PC-3 (cell line): ENCODE measurements around the gene PDIK1L. TPM values are rescaled to one million over a fixed set of nuclear protein-coding genes. Genes with fewer than 3 reads are reported as not detected.

Source experiments
- ATAC-seq: fragments of 200-7000 bp; cut with Tn5 transposase; 2 replicates; pipeline ENCODE4 v1.9.1; 2020; ENCODE audit warnings: mild to moderate bottlenecking, moderate library complexity
- BruUV-seq: library from RNA; stranded (reverse); fragments of 400-500 nt; replicated peaks from 2 replicates; lab custom pipeline; 2021; lab: Mats Ljungman, UMichigan
- CTCF ChIA-PET: fragments of 300-600 bp; sonication (Branson Sonifier 250); formaldehyde crosslinking; loops from one replicate; lab custom pipeline; 2022; ENCODE audit warnings: antibody characterized with exemption; lab: Charles Lee
- POLR2A ChIA-PET: fragments of 300-600 bp; sonication (Branson Sonifier 250); formaldehyde crosslinking; loops from one replicate; lab custom pipeline; 2022; ENCODE audit warnings: antibody characterized with exemption; ENCODE audit not compliant: unreplicated experiment; lab: Charles Lee
- DNase-seq: peaks from one replicate; pipeline ENCODE4 v3.0.0-alpha.2; 2015
- H2AFZ ChIP-seq: fragments of 300-600 bp; sonication (generic); 2 replicates; pipeline ENCODE4 v1.6.0; 2016; ENCODE audit warnings: antibody characterized with exemption, low read length
- H3F3A ChIP-seq: fragments of 300-600 bp; sonication (generic); one replicate; pipeline ENCODE4 v1.6.0; 2017; ENCODE audit warnings: antibody characterized with exemption, low read length, control low read depth, mild to moderate bottlenecking; ENCODE audit not compliant: unreplicated experiment
- H3K27ac ChIP-seq: fragments of 300-600 bp; sonication (generic); 2 replicates; pipeline ENCODE4 v1.5.1; 2016; ENCODE audit warnings: mild to moderate bottlenecking, low read length
- H3K27me3 ChIP-seq: fragments of 300-600 bp; sonication (generic); 2 replicates; pipeline ENCODE4 v1.6.1; 2016; ENCODE audit warnings: low read length, mixed read lengths
- H3K36me3 ChIP-seq: fragments of 300-600 bp; sonication (generic); 2 replicates; pipeline ENCODE4 v1.6.1; 2016; ENCODE audit warnings: low read depth, mixed run types, low read length, mixed read lengths
- H3K4me1 ChIP-seq: fragments of 300-600 bp; sonication (generic); 2 replicates; pipeline ENCODE4 v1.5.1; 2016; ENCODE audit warnings: low read length; ENCODE audit not compliant: insufficient read depth
- H3K4me2 ChIP-seq: fragments of 300-600 bp; sonication (generic); 2 replicates; pipeline ENCODE4 v1.6.0; 2016; ENCODE audit warnings: low read length
- H3K4me3 ChIP-seq: fragments of 300-600 bp; sonication (generic); 2 replicates; pipeline ENCODE4 v1.5.1; 2016; ENCODE audit warnings: mild to moderate bottlenecking, low read length, mixed read lengths
- H3K79me2 ChIP-seq: fragments of 300-600 bp; sonication (generic); 2 replicates; pipeline ENCODE4 v1.6.1; 2017; ENCODE audit warnings: low read length, mixed read lengths
- H3K9ac ChIP-seq: fragments of 300-600 bp; sonication (generic); 2 replicates; pipeline ENCODE4 v1.6.0; 2016; ENCODE audit warnings: mild to moderate bottlenecking, low read length
- H3K9me2 ChIP-seq: fragments of 300-600 bp; sonication (generic); replicated peaks from 2 replicates; pipeline ENCODE4 v1.6.1; 2016; ENCODE audit warnings: mixed run types, low read length, mixed read lengths
- H3K9me3 ChIP-seq: fragments of 300-600 bp; sonication (generic); 2 replicates; pipeline ENCODE4 v1.6.1; 2016; ENCODE audit warnings: low read length, mixed read lengths
- H4K20me1 ChIP-seq: fragments of 300-600 bp; sonication (generic); 2 replicates; pipeline ENCODE4 v1.6.1; 2016; ENCODE audit warnings: low read length, mixed read lengths
- CTCF ChIP-seq: fragments of 300-600 bp; sonication (generic); conservative IDR thresholded peaks from 2 replicates; pipeline ENCODE4 v1.5.1; 2017; ENCODE audit warnings: antibody characterized with exemption, low read depth, mild to moderate bottlenecking, low read length
- EZH2 ChIP-seq: fragments of 300-600 bp; sonication (generic); IDR thresholded peaks from one replicate; pipeline ENCODE4 v1.6.1; 2017; ENCODE audit warnings: antibody characterized with exemption, mild to moderate bottlenecking, low read length; ENCODE audit not compliant: unreplicated experiment
- EZH2phosphoT487 ChIP-seq: fragments of 300-600 bp; sonication (generic); IDR thresholded peaks from 2 replicates; pipeline ENCODE4 v1.6.1; 2018; ENCODE audit warnings: mild to moderate bottlenecking, antibody characterized with exemption, low read length, borderline replicate concordance
- intact Hi-C: fragments of 100-400 bp; cut with micrococcal nuclease; formaldehyde crosslinking; loops from 2 replicates; pipeline ENCODE4 v1.9.0; 2023
- total RNA-seq: library from RNA; depleted of rRNA; stranded (reverse); fragments of >200 nt; gene quantifications from 2 replicates; pipeline ENCODE4 v1.2.3, GENCODE V29; 2014

The PDIK1L gene
- total RNA-seq, 1 experiment from 2014 or later = 5.2 TPM

GRCh38 chr1:26094076-26094669 lies 17.5 kb upstream of the PDIK1L start:
- DNase-seq (no peak), ATAC-seq (no peak)
- Histone ChIP-seq H3K4me3 (no peak overlapping the region), H4K20me1 (no peaks in the 10 kb centered on the region), H3K4me1 (peaks cover 29% of the 10 kb centered on the region), H3K36me3 (no peaks in the 10 kb centered on the region), H3K4me2 (no peak overlapping the region), H3K9ac (no peak overlapping the region), H3K9me2 (no peaks in the 10 kb centered on the region), H3K27ac (no peak overlapping the region), H3K79me2 (no peaks in the 10 kb centered on the region), H3K27me3 (no peaks in the 10 kb centered on the region), H2AFZ (no peak overlapping the region; the same call in 1 of the 2 replicates), H3K9me3 (no peaks in the 10 kb centered on the region), H3F3A (no peaks in the 10 kb centered on the region)
- POLR2A ChIA-PET = no interaction called here
- intact Hi-C loops = loop anchor here (10.0 kb wide), 1 partner anchor 199 kb away; no protein-coding TSS in a partner anchor
- BruUV-seq = no TSS peak
- TF ChIP-seq EZH2phosphoT487 (no peak), EZH2 (no peak), CTCF (no peak)
- CTCF ChIA-PET = no interaction called here

GRCh38 chr1:26094677-26095383 lies 16.8 kb upstream of the PDIK1L start:
- H3K4me3 ChIP-seq = no peak overlapping the region

More at GRCh38 chr1:26094677-26095383, 16.8 kb upstream of the PDIK1L start:
- BruUV-seq = no TSS peak
- CTCF ChIA-PET = interaction anchor here (0.5 kb wide), 1 partner anchor 165 kb away, joined by 6 read pairs; no protein-coding TSS in a partner anchor
- no peak overlapping the region for H3K9ac ChIP-seq
- H3K27me3 ChIP-seq = no peaks in the 10 kb centered on the region
- peak overlapping the region; percentile 29; the same call in 1 of the 2 replicates for H2AFZ ChIP-seq
- H4K20me1 ChIP-seq = no peaks in the 10 kb centered on the region
- H3K9me2 ChIP-seq = no peaks in the 10 kb centered on the region
- TF ChIP-seq EZH2 (no peak), CTCF (no peak), EZH2phosphoT487 (no peak)
- ATAC-seq = peak; percentile 21
- H3F3A ChIP-seq = no peaks in the 10 kb centered on the region
- DNase-seq = peak; percentile 19
- intact Hi-C loops = loop anchor here (10.0 kb wide), 1 partner anchor 200 kb away; no protein-coding TSS in a partner anchor
- POLR2A ChIA-PET = no interaction called here
- peaks cover 29% of the 10 kb centered on the region for H3K4me1 ChIP-seq
- no peak overlapping the region for H3K4me2 ChIP-seq
- H3K79me2 ChIP-seq = no peaks in the 10 kb centered on the region
- H3K36me3 ChIP-seq = no peaks in the 10 kb centered on the region
- no peak overlapping the region for H3K27ac ChIP-seq
- H3K9me3 ChIP-seq = no peaks in the 10 kb centered on the region
